Endothelial cell of umbilical vein (primary cell): ENCODE results near the gene PTGR3. TPM values are rescaled to one million over a fixed set of nuclear protein-coding genes. Genes with fewer than 3 reads are reported as not detected.

Source experiments
- BruUV-seq: library from RNA; stranded (reverse); fragments of 400-500 nt; replicated peaks from 2 replicates; lab custom pipeline; 2021; lab: Mats Ljungman, UMichigan
- CTCF ChIA-PET: fragments of 300-600, 350-600 bp; sonication (Branson Sonifier 250); formaldehyde crosslinking; loops from one replicate; lab custom pipeline; 2021; ENCODE audit warnings: antibody characterized with exemption, inconsistent platforms; lab: Charles Lee
- POLR2A ChIA-PET: fragments of 300-600, 350-600 bp; sonication (Branson Sonifier 250); formaldehyde crosslinking; loops from one replicate; lab custom pipeline; 2021; ENCODE audit warnings: antibody characterized with exemption, inconsistent platforms; lab: Charles Lee
- DNase-seq: peaks from one replicate; pipeline ENCODE4 v3.0.0-alpha.2; 2011; ENCODE audit warnings: low read depth, low spot score
- FAIRE-seq: peaks from 2 replicates; lab custom pipeline; 2011; peaks lifted over from hg19 to GRCh38; lab: Jason Lieb, UNC
- H2AFZ ChIP-seq: 2 replicates; pipeline ENCODE4 v1.6.0; 2012; ENCODE audit warnings: low read depth, low read length, control low read depth, inconsistent platforms
- H3K27ac ChIP-seq: 2 replicates; pipeline ENCODE4 v1.5.1; 2011; ENCODE audit warnings: low read depth, mild to moderate bottlenecking, control low read depth, low read length, moderate library complexity; ENCODE audit not compliant: insufficient read depth
- H3K27me3 ChIP-seq, 2 experiments: 2 replicates each; pipeline versions ENCODE4 v1.6.0 to v1.6.1; 2011; ENCODE audit warnings: low read length in 2 of 2, mixed read lengths in 1 of 2; ENCODE audit not compliant: control insufficient read depth in 2 of 2, insufficient read depth in 2 of 2
- H3K36me3 ChIP-seq, 2 experiments: 2 replicates in 1 of 2; 3 replicates in 1 of 2; pipeline ENCODE4 v1.5.1; 2011; ENCODE audit warnings: low read length in 2 of 2, mild to moderate bottlenecking in 1 of 2, moderate library complexity in 1 of 2; ENCODE audit not compliant: control insufficient read depth in 2 of 2, insufficient read depth in 2 of 2; ENCODE audit errors: extremely low read depth in 1 of 2
- H3K4me1 ChIP-seq: 3 replicates; pipeline ENCODE4 v1.5.1; 2011; ENCODE audit warnings: mild to moderate bottlenecking, low read length; ENCODE audit not compliant: control insufficient read depth, insufficient read depth; ENCODE audit errors: extremely low read depth
- H3K4me2 ChIP-seq: 2 replicates; pipeline ENCODE4 v1.6.1; 2011; ENCODE audit warnings: low read length, control low read depth, mixed read lengths; ENCODE audit not compliant: insufficient read depth
- H3K4me3 ChIP-seq, 3 experiments: fragments of 200-600 bp in 1 of 3; sonication (generic), shearing (Covaris generic) in 1 of 3; replicated peaks in 1 of 3; 2 replicates each; pipeline ENCODE4 v1.5.1; 2011 to 2016; ENCODE audit warnings: control low read depth in 3 of 3, low read length in 3 of 3, mild to moderate bottlenecking in 2 of 3, inconsistent platforms in 1 of 3, low read depth in 1 of 3, moderate library complexity in 1 of 3; ENCODE audit not compliant: insufficient read depth in 1 of 3
- H3K79me2 ChIP-seq: 2 replicates; pipeline ENCODE4 v1.6.0; 2012; ENCODE audit warnings: low read length, inconsistent platforms; ENCODE audit not compliant: control insufficient read depth, insufficient read depth
- H3K9ac ChIP-seq: replicated peaks from 2 replicates; pipeline ENCODE3; 2011; ENCODE audit warnings: low read length, control low read depth; ENCODE audit not compliant: insufficient read depth; ENCODE audit errors: extremely low read depth
- H3K9me1 ChIP-seq: replicated peaks from 3 replicates; pipeline ENCODE4 v1.6.0; 2011; ENCODE audit warnings: mild to moderate bottlenecking, low read length; ENCODE audit not compliant: control insufficient read depth, insufficient read depth; ENCODE audit errors: extremely low read depth
- H3K9me3 ChIP-seq: replicated peaks from 2 replicates; pipeline ENCODE4 v1.5.1; 2012; ENCODE audit warnings: low read length, inconsistent platforms; ENCODE audit not compliant: control insufficient read depth, insufficient read depth
- H4K20me1 ChIP-seq: replicated peaks from 2 replicates; pipeline ENCODE3; 2011; ENCODE audit warnings: mild to moderate bottlenecking, low read length; ENCODE audit not compliant: control insufficient read depth, insufficient read depth; ENCODE audit errors: extremely low read depth
- CTCF ChIP-seq, 2 donors: IDR thresholded peaks; 1 replicate in 1 of 2; 2 replicates in 1 of 2; pipeline ENCODE4 v1.5.1; 2011; ENCODE audit warnings: low read length in 2 of 2, mild to moderate bottlenecking in 2 of 2, moderate library complexity in 2 of 2, control low read depth in 1 of 2, inconsistent platforms in 1 of 2, low read depth in 1 of 2; ENCODE audit not compliant: insufficient read depth in 1 of 2; ENCODE audit errors: extremely low read depth in 1 of 2
- EZH2 ChIP-seq: IDR thresholded peaks from 2 replicates; pipeline ENCODE4 v1.6.1; 2012; ENCODE audit warnings: borderline replicate concordance, low read depth, mild to moderate bottlenecking, moderate library complexity, low read length, inconsistent platforms; ENCODE audit not compliant: severe bottlenecking
- FOS ChIP-seq: IDR thresholded peaks from 2 replicates; pipeline ENCODE4 v1.6.1; 2011; ENCODE audit warnings: mild to moderate bottlenecking, low read length, moderate library complexity, borderline replicate concordance; ENCODE audit not compliant: insufficient read depth
- GATA2 ChIP-seq: IDR thresholded peaks from 2 replicates; pipeline ENCODE4 v1.7.0; 2011; ENCODE audit warnings: low read depth, mild to moderate bottlenecking, moderate library complexity, mixed read lengths, low read length; ENCODE audit not compliant: insufficient read length, insufficient read depth
- JUN ChIP-seq: IDR thresholded peaks from 2 replicates; pipeline ENCODE4 v1.6.1; 2011; ENCODE audit warnings: borderline replicate concordance, low read depth; ENCODE audit not compliant: insufficient read length, insufficient read depth
- MAX ChIP-seq: IDR thresholded peaks from 2 replicates; pipeline ENCODE4 v1.6.1; 2011; ENCODE audit not compliant: insufficient read depth, insufficient read length
- MYC ChIP-seq: IDR thresholded peaks from one replicate; pipeline ENCODE4 v1.6.1; 2011; ENCODE audit warnings: mild to moderate bottlenecking, low read depth, low read length
- POLR2A ChIP-seq: IDR thresholded peaks from 2 replicates; pipeline ENCODE4 v1.6.1; 2012; ENCODE audit warnings: low read depth, mild to moderate bottlenecking, control low read depth, low read length
- POLR2AphosphoS5 ChIP-seq: IDR thresholded peaks from 2 replicates; pipeline ENCODE4 v1.6.1; 2012; ENCODE audit warnings: low read depth, mild to moderate bottlenecking, control low read depth, low read length, moderate library complexity; ENCODE audit not compliant: insufficient read depth
- dilution Hi-C: fragments of 300-500 bp; cut with MboI; formaldehyde crosslinking; loops from one replicate; pipeline ENCODE4 v1.15.0; 2019; ENCODE audit warnings: low sequenced_read_pairs; ENCODE audit not compliant: extremely low pct_ligation_motif_present
- intact Hi-C: fragments of 100-400 bp; cut with micrococcal nuclease; formaldehyde crosslinking; loops from one replicate; pipeline ENCODE4 v1.10.0; 2022
- polyA plus RNA-seq, 4 experiments: library from polyadenylated mRNA; depleted of rRNA in 3 of 4; stranded (reverse) in 3 of 4; unstranded in 1 of 4; fragments of >200 nt; gene quantifications; 2 replicates each; pipeline versions ENCODE4 v1.2.1 to v1.2.3, GENCODE V29; 2011 to 2012; ENCODE audit warnings: missing spikeins in 1 of 4
- total RNA-seq: library from RNA; stranded (reverse); gene quantifications from 2 replicates; pipeline ENCODE4 v1.2.3, GENCODE V29; 2021

Gene PTGR3
- total and polyA plus RNA-seq, 2 donors (not counting 3 experiments of a cell fraction or from before 2014, with no cell fraction given) = 13.9 to 21.9 TPM

DNA sequence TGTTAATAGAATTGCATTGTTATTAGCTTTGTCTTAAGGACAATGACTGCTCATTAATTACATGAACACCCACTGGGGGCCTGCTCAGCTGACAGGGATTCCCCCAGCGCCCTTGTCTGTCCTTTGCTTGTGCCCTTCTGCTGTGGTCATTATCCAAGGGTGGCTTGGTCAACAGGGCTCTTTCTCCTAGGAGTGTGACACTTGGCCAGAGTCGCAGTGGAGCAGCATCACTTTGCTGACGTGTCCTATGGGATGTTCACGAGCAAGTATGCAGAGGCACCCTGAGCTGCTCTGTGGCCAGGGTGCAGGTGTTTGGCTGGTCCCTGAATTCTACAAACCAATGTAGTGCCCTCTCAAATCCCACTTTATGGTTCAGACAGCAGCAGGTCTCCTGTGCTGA lies 46.0 kb downstream of the PTGR3 start:
- no peak overlapping the region for H3K27ac ChIP-seq
- TF ChIP-seq FOS = no peak
- TF ChIP-seq GATA2 = no peak
- no peak for TF ChIP-seq POLR2A
- TF ChIP-seq MYC = no peak
- no peak for TF ChIP-seq EZH2
- no peak for TF ChIP-seq CTCF (IDR thresholded peaks at IDR 0.05; ENCODE audit: extremely low read depth in 1 of 2, insufficient read depth in 1 of 2, low read depth in 1 of 2, low read length in 2 of 2)
- no peak for TF ChIP-seq JUN
- no peak for TF ChIP-seq MAX
- TF ChIP-seq POLR2AphosphoS5 = no peak
- no TSS peak for BruUV-seq
- no peaks in the 10 kb centered on the region for H3K79me2 ChIP-seq
- H3K9ac ChIP-seq = no peak overlapping the region
- no peaks in the 10 kb centered on the region for H3K9me1 ChIP-seq
- dilution Hi-C loops = no loop called here
- no peaks in the 10 kb centered on the region for H3K36me3 ChIP-seq
- no peak overlapping the region for H3K4me3 ChIP-seq
- no peak overlapping the region for H2AFZ ChIP-seq
- no peaks in the 10 kb centered on the region for H4K20me1 ChIP-seq
- CTCF ChIA-PET = no interaction called here
- no peaks in the 10 kb centered on the region for H3K4me1 ChIP-seq
- FAIRE-seq (no peak), DNase-seq (no peak)
- H3K27me3 ChIP-seq = peaks cover 0 to 5% of the 10 kb centered on the region in 2 experiments
- no peaks in the 10 kb centered on the region for H3K9me3 ChIP-seq
- no peak overlapping the region for H3K4me2 ChIP-seq
- POLR2A ChIA-PET = no interaction called here
- intact Hi-C loops = no loop called here
